ENCODE results near the gene COL5A1. TPM values are rescaled to one million over a fixed set of nuclear protein-coding genes. Genes with fewer than 3 reads are reported as not detected.

Gene COL5A1
- total and polyA plus RNA-seq, 4 donors, result 38.2 to 135 (median 88.3) TPM

DNA sequence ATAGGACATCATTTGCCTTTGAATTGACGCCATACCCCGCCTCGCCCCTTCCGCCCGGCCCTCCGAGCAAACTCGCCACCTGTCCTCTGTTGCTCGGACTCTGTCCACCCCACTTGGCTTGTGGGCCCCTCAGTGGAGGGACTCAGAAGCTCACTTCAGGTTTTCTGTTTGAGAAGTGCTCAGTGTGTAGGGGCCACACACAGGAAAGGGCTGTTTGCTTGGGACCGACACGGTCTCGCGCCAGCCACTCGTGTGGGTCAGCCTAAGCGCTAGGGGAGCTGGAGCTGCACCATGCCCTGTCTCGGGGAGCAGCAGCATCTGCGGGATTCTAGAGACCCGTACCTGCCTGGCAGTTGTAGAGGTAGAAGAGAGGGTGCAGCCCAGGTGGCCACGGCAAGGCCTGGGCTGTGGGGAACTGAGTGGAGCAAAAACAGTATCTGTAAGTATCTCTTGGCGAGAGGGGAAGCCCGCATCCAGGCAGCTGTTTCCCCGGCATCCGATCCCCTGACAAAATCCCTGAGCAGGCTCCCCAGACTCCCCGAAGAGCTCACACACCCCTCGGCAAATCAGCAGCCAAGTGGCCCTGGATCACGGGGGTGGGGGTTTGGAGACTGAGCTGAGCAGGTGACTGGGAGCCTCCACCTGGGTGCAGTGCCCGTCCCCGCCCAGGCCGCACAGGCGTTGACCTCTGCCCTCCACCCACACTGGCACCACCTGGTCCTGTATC lies 52.2 kb downstream of the COL5A1 start:
- Histone ChIP-seq H3K27ac (ENCODE audit: low read depth, low read length) (no peak overlapping the region), H3K4me3 (ENCODE audit: low read depth, low read length) (no peak overlapping the region), H3K27me3 (ENCODE audit: control insufficient read depth, insufficient read depth, low read length) (no peaks in the 10 kb centered on the region), H3K4me1 (ENCODE audit: control insufficient read depth, insufficient read depth, low read length) (peaks cover 28% of the 10 kb centered on the region), H3K9me3 (ENCODE audit: control insufficient read depth, insufficient read depth, low read length) (no peaks in the 10 kb centered on the region), H3K36me3 (ENCODE audit: control insufficient read depth, insufficient read depth, low read length) (peaks cover 3% of the 10 kb centered on the region)
- no peak for DNase-seq (ENCODE audit: low read depth in 4 of 6, low spot score in 6 of 6)
- WGBS (ENCODE audit: insufficient coverage), result 91% methylated on average over 26 of the region's 29 CpGs

DNA sequence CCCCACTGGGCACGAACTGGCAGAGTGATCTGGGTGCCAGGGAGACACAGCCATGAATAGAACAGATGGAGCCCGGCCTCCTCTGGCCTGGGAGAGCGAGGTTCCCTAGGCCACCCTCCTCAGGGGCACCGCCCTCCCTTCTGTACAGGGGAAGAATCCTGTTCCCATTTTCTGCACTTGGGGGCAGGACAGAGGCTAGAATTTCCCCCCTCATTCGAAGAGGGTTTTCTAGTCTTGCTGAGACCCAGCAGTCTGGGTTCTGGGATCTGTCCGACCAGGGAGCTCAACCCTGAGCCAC lies 52.7 kb downstream of the COL5A1 start:
- WGBS (ENCODE audit: insufficient coverage), result 86% methylated on average over 5 of the region's 6 CpGs
- peaks cover 3% of the 10 kb centered on the region for H3K36me3 ChIP-seq (ENCODE audit: control insufficient read depth, insufficient read depth, low read length)

DNA sequence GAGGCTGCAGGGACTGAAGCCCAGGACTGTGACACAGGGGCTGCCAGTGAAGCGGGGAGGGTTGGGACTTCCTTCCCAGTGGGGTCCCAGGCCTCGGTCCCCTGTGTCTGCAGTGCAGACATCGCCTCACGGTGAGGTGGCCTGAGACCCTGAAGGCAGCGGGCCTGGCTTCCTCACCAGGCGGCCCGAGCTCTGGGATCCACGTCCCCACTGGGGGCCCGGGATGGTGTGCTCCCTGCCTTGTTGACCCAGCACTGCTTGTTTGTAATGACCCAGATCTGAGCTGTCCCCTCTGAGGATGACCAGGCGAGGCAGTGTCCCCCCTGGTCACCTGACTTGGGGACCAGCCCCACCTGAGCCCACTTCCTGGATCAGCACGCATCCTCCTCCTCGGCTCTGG lies 53.1 kb downstream of the COL5A1 start:
- no peak for DNase-seq (ENCODE audit: low read depth in 4 of 6, low spot score in 6 of 6)
- H3K9me3 ChIP-seq (ENCODE audit: control insufficient read depth, insufficient read depth, low read length), result no peaks in the 10 kb centered on the region
- 96% methylated on average over 11 of the region's 12 CpGs for WGBS (ENCODE audit: insufficient coverage)
- no peak overlapping the region for H3K4me3 ChIP-seq (ENCODE audit: low read depth, low read length)
- peaks cover 30% of the 10 kb centered on the region for H3K4me1 ChIP-seq (ENCODE audit: control insufficient read depth, insufficient read depth, low read length)
- H3K27me3 ChIP-seq (ENCODE audit: control insufficient read depth, insufficient read depth, low read length), result no peaks in the 10 kb centered on the region
- peaks cover 3% of the 10 kb centered on the region for H3K36me3 ChIP-seq (ENCODE audit: control insufficient read depth, insufficient read depth, low read length)
- H3K27ac ChIP-seq (ENCODE audit: low read depth, low read length), result no peak overlapping the region

More for the DNA sequence above, 52.7 kb downstream of the COL5A1 start:
- Histone ChIP-seq H3K27ac (ENCODE audit: low read depth, low read length) (no peak overlapping the region), H3K9me3 (ENCODE audit: control insufficient read depth, insufficient read depth, low read length) (no peaks in the 10 kb centered on the region), H3K27me3 (ENCODE audit: control insufficient read depth, insufficient read depth, low read length) (no peaks in the 10 kb centered on the region), H3K4me1 (ENCODE audit: control insufficient read depth, insufficient read depth, low read length) (peaks cover 31% of the 10 kb centered on the region), H3K4me3 (ENCODE audit: low read depth, low read length) (no peak overlapping the region)
- DNase-seq (ENCODE audit: low read depth in 4 of 6, low spot score in 6 of 6), result no peak

DNA sequence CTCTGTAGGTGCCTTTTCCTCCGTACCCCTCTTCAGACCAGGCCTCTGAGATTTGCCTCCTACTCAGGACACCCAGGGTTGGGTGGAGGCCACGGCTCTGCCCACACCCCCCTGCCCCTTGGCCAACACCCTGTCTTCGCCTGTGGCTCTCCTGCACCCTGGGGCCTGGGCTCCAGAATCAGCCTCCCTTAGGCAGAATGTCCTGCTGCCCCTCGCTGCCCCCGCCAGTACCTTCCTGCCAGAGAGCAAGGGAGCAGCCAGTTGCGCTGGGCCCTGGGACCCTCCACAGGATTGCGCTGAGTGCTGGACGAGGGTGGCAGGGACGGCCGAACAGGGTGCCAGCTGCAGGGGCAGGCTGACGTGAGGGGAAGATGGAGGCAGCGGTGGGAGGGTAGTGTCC lies 53.5 kb downstream of the COL5A1 start:
- Histone ChIP-seq H3K4me3 (ENCODE audit: low read depth, low read length) (no peak overlapping the region), H3K27me3 (ENCODE audit: control insufficient read depth, insufficient read depth, low read length) (no peaks in the 10 kb centered on the region), H3K4me1 (ENCODE audit: control insufficient read depth, insufficient read depth, low read length) (peaks cover 25% of the 10 kb centered on the region), H3K36me3 (ENCODE audit: control insufficient read depth, insufficient read depth, low read length) (peaks cover 5% of the 10 kb centered on the region), H3K27ac (ENCODE audit: low read depth, low read length) (no peak overlapping the region), H3K9me3 (ENCODE audit: control insufficient read depth, insufficient read depth, low read length) (no peaks in the 10 kb centered on the region)
- 98% methylated on average over 7 of the region's 12 CpGs for WGBS (ENCODE audit: insufficient coverage)
- DNase-seq (ENCODE audit: low read depth in 4 of 6, low spot score in 6 of 6), result no peak

DNA sequence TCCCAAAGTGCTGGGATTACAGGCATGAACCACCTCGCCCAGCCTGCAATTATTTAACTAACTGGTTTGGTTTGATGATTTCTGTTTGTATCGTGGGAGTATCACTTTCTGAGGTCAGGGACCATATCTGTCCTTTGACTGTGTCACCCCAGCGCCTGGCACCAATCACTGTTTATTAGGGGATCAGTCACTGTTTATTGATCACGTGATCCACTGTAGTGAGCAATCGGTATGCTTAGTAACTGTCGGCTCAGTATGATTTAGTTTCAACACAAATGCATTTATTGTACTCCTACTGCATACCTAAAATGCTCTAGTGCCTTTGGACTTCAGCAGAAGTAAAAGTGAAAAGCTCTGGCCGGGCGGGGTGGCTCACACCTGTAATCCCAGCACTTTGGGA lies 54.8 kb downstream of the COL5A1 start:
- 97% methylated on average over 4 of the region's 8 CpGs for WGBS (ENCODE audit: insufficient coverage)
- peaks cover 16% of the 10 kb centered on the region for H3K4me1 ChIP-seq (ENCODE audit: control insufficient read depth, insufficient read depth, low read length)
- H3K4me3 ChIP-seq (ENCODE audit: low read depth, low read length), result no peak overlapping the region
- no peak overlapping the region for H3K27ac ChIP-seq (ENCODE audit: low read depth, low read length)
- DNase-seq (ENCODE audit: low read depth in 4 of 6, low spot score in 6 of 6), result no peak
- H3K27me3 ChIP-seq (ENCODE audit: control insufficient read depth, insufficient read depth, low read length), result no peaks in the 10 kb centered on the region
- no peaks in the 10 kb centered on the region for H3K9me3 ChIP-seq (ENCODE audit: control insufficient read depth, insufficient read depth, low read length)
- H3K36me3 ChIP-seq (ENCODE audit: control insufficient read depth, insufficient read depth, low read length), result peaks cover 8% of the 10 kb centered on the region

GRCh38 chr9:134698111-134698510 lies 56.5 kb downstream of the COL5A1 start:
- H3K36me3 ChIP-seq (ENCODE audit: control insufficient read depth, insufficient read depth, low read length), result peaks cover 15% of the 10 kb centered on the region
- H3K27ac ChIP-seq (ENCODE audit: low read depth, low read length), result no peak overlapping the region
- WGBS (ENCODE audit: insufficient coverage), result 65% methylated on average over 5 of the region's 5 CpGs

DNA sequence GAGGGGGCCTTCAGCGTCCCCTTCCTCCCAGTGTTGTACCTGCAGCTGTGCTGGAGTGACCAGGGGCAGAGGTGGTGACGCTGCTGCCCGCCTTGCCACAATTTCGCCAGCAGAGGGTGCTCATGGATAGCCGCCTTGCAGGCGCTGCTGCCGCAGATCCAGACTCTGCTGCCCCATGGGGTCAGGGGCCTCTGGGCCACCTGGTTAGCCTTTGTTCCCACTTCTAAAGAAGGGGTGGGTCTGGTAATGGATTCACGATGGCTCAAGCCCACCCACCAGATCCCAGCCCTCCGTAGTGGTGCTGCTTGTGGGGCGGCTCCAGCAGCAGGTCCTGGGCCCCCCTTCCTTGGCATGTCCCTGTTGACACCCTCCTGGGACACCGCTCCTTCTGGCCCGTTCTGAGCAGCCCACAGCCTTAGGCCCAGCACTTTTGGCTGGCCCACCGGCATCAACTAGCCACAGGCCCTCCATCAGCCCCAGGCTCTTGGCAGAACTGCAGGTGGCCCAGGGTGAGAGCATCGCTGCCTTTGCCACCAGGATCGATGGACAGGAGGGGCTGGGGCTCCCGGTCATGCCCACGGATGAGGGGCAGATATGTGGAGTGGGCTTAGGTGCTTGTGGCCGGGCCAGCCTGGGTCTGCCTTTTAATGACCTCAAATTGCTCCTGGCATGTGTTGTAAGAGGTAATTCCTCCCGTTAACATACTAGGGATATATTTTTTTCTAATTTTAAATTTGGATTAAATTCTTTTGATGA lies 57.2 kb downstream of the COL5A1 start:
- WGBS (ENCODE audit: insufficient coverage), result 20% methylated on average over 15 of the region's 19 CpGs
- Histone ChIP-seq H3K9me3 (ENCODE audit: control insufficient read depth, insufficient read depth, low read length) (no peaks in the 10 kb centered on the region), H3K4me1 (ENCODE audit: control insufficient read depth, insufficient read depth, low read length) (peaks cover 16% of the 10 kb centered on the region), H3K36me3 (ENCODE audit: control insufficient read depth, insufficient read depth, low read length) (peaks cover 15% of the 10 kb centered on the region), H3K27me3 (ENCODE audit: control insufficient read depth, insufficient read depth, low read length) (no peaks in the 10 kb centered on the region), H3K27ac (ENCODE audit: low read depth, low read length) (no peak overlapping the region), H3K4me3 (ENCODE audit: low read depth, low read length) (no peak overlapping the region)
- peak in 2 of 6 donors; percentile 75 to 84 for DNase-seq (ENCODE audit: low read depth in 4 of 6, low spot score in 6 of 6)

More at GRCh38 chr9:134698111-134698510, 56.5 kb downstream of the COL5A1 start:
- no peaks in the 10 kb centered on the region for H3K27me3 ChIP-seq (ENCODE audit: control insufficient read depth, insufficient read depth, low read length)
- no peak overlapping the region for H3K4me3 ChIP-seq (ENCODE audit: low read depth, low read length)
- peaks cover 16% of the 10 kb centered on the region for H3K4me1 ChIP-seq (ENCODE audit: control insufficient read depth, insufficient read depth, low read length)
- no peaks in the 10 kb centered on the region for H3K9me3 ChIP-seq (ENCODE audit: control insufficient read depth, insufficient read depth, low read length)
- DNase-seq (ENCODE audit: low read depth in 4 of 6, low spot score in 6 of 6), result no peak

DNA sequence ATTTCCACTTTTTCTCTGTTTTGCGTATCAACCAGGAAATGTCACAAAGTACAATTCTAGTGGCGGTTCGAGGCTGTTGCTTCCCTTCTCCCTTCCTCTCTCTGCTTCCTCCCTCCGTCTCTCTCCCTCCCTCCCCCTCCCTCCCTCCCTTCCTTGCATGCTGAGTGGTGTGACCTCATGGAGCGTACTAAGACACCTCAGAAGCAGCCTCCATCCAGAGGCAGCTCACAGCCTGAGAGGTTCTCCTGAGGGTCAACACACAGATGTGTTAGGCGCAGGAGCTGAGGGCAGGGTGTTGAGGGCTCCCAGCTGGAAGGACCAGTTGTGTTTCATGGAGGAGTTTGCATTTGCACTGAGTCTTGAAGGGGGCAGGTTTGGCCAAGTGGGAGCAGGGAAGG lies 57.7 kb downstream of the COL5A1 start:
- H3K27me3 ChIP-seq (ENCODE audit: control insufficient read depth, insufficient read depth, low read length), result no peaks in the 10 kb centered on the region
- H3K36me3 ChIP-seq (ENCODE audit: control insufficient read depth, insufficient read depth, low read length), result peaks cover 15% of the 10 kb centered on the region
- no peak for DNase-seq (ENCODE audit: low read depth in 4 of 6, low spot score in 6 of 6)
- WGBS (ENCODE audit: insufficient coverage), result 92% methylated on average over 1 of the region's 6 CpGs
- no peaks in the 10 kb centered on the region for H3K9me3 ChIP-seq (ENCODE audit: control insufficient read depth, insufficient read depth, low read length)
- peaks cover 18% of the 10 kb centered on the region for H3K4me1 ChIP-seq (ENCODE audit: control insufficient read depth, insufficient read depth, low read length)
- no peak overlapping the region for H3K27ac ChIP-seq (ENCODE audit: low read depth, low read length)
- H3K4me3 ChIP-seq (ENCODE audit: low read depth, low read length), result no peak overlapping the region

DNA sequence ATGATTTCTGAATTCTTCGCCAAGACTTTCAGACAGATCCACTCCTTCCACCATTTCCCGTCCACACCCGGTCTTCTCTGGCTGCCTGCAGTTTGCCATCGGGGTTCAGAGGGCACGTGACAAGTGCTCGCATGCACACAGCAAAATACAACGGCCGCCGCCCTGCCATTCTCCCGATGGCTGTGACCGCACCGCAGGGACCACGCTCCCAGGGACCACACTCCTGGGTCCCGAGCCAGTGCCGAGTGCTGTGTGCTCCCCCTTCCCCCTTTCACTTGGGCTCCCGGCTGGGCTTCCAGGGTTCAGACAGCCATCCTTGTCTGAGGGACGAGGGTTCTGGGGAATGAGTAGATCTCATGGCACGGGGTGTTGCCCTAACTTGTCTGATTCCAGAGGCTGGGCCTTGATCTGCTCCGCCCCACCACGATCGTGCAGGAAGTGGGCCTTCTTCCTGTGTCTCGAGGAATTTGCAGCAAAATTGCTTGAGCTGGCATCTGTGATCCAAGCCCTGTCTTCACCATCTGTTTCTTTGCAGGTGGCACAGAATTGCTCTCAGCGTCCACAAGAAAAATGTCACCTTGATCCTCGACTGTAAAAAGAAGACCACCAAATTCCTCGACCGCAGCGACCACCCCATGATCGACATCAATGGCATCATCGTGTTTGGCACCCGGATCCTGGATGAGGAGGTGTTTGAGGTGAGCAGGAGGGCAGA lies 59.2 kb downstream of the COL5A1 start:
- DNase-seq (ENCODE audit: low read depth in 4 of 6, low spot score in 6 of 6), result no peak
- WGBS (ENCODE audit: insufficient coverage), result 95% methylated on average over 30 of the region's 30 CpGs
- H3K36me3 ChIP-seq (ENCODE audit: control insufficient read depth, insufficient read depth, low read length), result peaks cover 15% of the 10 kb centered on the region
- H3K27ac ChIP-seq (ENCODE audit: low read depth, low read length), result no peak overlapping the region
- no peaks in the 10 kb centered on the region for H3K9me3 ChIP-seq (ENCODE audit: control insufficient read depth, insufficient read depth, low read length)
- H3K27me3 ChIP-seq (ENCODE audit: control insufficient read depth, insufficient read depth, low read length), result no peaks in the 10 kb centered on the region
- peaks cover 32% of the 10 kb centered on the region for H3K4me1 ChIP-seq (ENCODE audit: control insufficient read depth, insufficient read depth, low read length)
- H3K4me3 ChIP-seq (ENCODE audit: low read depth, low read length), result no peak overlapping the region

Measured in spinal cord (tissue), 10 donors.